PC-3 (cell line): ENCODE data around the gene APMAP. TPM values are rescaled to one million over a fixed set of nuclear protein-coding genes. Genes with fewer than 3 reads are reported as not detected.

Source experiments
- ATAC-seq: fragments of 200-7000 bp; cut with Tn5 transposase; 2 replicates; pipeline ENCODE4 v1.9.1; 2020; ENCODE audit warnings: mild to moderate bottlenecking, moderate library complexity
- BruUV-seq: library from RNA; stranded (reverse); fragments of 400-500 nt; replicated peaks from 2 replicates; lab custom pipeline; 2021; lab: Mats Ljungman, UMichigan
- CTCF ChIA-PET: fragments of 300-600 bp; sonication (Branson Sonifier 250); formaldehyde crosslinking; loops from one replicate; lab custom pipeline; 2022; ENCODE audit warnings: antibody characterized with exemption; lab: Charles Lee
- POLR2A ChIA-PET: fragments of 300-600 bp; sonication (Branson Sonifier 250); formaldehyde crosslinking; loops from one replicate; lab custom pipeline; 2022; ENCODE audit warnings: antibody characterized with exemption; ENCODE audit not compliant: unreplicated experiment; lab: Charles Lee
- DNase-seq: peaks from one replicate; pipeline ENCODE4 v3.0.0-alpha.2; 2015
- H2AFZ ChIP-seq: fragments of 300-600 bp; sonication (generic); 2 replicates; pipeline ENCODE4 v1.6.0; 2016; ENCODE audit warnings: antibody characterized with exemption, low read length
- H3F3A ChIP-seq: fragments of 300-600 bp; sonication (generic); one replicate; pipeline ENCODE4 v1.6.0; 2017; ENCODE audit warnings: antibody characterized with exemption, low read length, control low read depth, mild to moderate bottlenecking; ENCODE audit not compliant: unreplicated experiment
- H3K27ac ChIP-seq: fragments of 300-600 bp; sonication (generic); 2 replicates; pipeline ENCODE4 v1.5.1; 2016; ENCODE audit warnings: mild to moderate bottlenecking, low read length
- H3K27me3 ChIP-seq: fragments of 300-600 bp; sonication (generic); 2 replicates; pipeline ENCODE4 v1.6.1; 2016; ENCODE audit warnings: low read length, mixed read lengths
- H3K36me3 ChIP-seq: fragments of 300-600 bp; sonication (generic); 2 replicates; pipeline ENCODE4 v1.6.1; 2016; ENCODE audit warnings: low read depth, mixed run types, low read length, mixed read lengths
- H3K4me1 ChIP-seq: fragments of 300-600 bp; sonication (generic); 2 replicates; pipeline ENCODE4 v1.5.1; 2016; ENCODE audit warnings: low read length; ENCODE audit not compliant: insufficient read depth
- H3K4me2 ChIP-seq: fragments of 300-600 bp; sonication (generic); 2 replicates; pipeline ENCODE4 v1.6.0; 2016; ENCODE audit warnings: low read length
- H3K4me3 ChIP-seq: fragments of 300-600 bp; sonication (generic); 2 replicates; pipeline ENCODE4 v1.5.1; 2016; ENCODE audit warnings: mild to moderate bottlenecking, low read length, mixed read lengths
- H3K79me2 ChIP-seq: fragments of 300-600 bp; sonication (generic); 2 replicates; pipeline ENCODE4 v1.6.1; 2017; ENCODE audit warnings: low read length, mixed read lengths
- H3K9ac ChIP-seq: fragments of 300-600 bp; sonication (generic); 2 replicates; pipeline ENCODE4 v1.6.0; 2016; ENCODE audit warnings: mild to moderate bottlenecking, low read length
- H3K9me2 ChIP-seq: fragments of 300-600 bp; sonication (generic); replicated peaks from 2 replicates; pipeline ENCODE4 v1.6.1; 2016; ENCODE audit warnings: mixed run types, low read length, mixed read lengths
- H3K9me3 ChIP-seq: fragments of 300-600 bp; sonication (generic); 2 replicates; pipeline ENCODE4 v1.6.1; 2016; ENCODE audit warnings: low read length, mixed read lengths
- H4K20me1 ChIP-seq: fragments of 300-600 bp; sonication (generic); 2 replicates; pipeline ENCODE4 v1.6.1; 2016; ENCODE audit warnings: low read length, mixed read lengths
- CTCF ChIP-seq: fragments of 300-600 bp; sonication (generic); conservative IDR thresholded peaks from 2 replicates; pipeline ENCODE4 v1.5.1; 2017; ENCODE audit warnings: antibody characterized with exemption, low read depth, mild to moderate bottlenecking, low read length
- EZH2 ChIP-seq: fragments of 300-600 bp; sonication (generic); IDR thresholded peaks from one replicate; pipeline ENCODE4 v1.6.1; 2017; ENCODE audit warnings: antibody characterized with exemption, mild to moderate bottlenecking, low read length; ENCODE audit not compliant: unreplicated experiment
- EZH2phosphoT487 ChIP-seq: fragments of 300-600 bp; sonication (generic); IDR thresholded peaks from 2 replicates; pipeline ENCODE4 v1.6.1; 2018; ENCODE audit warnings: mild to moderate bottlenecking, antibody characterized with exemption, low read length, borderline replicate concordance
- intact Hi-C: fragments of 100-400 bp; cut with micrococcal nuclease; formaldehyde crosslinking; loops from 2 replicates; pipeline ENCODE4 v1.9.0; 2023
- total RNA-seq: library from RNA; depleted of rRNA; stranded (reverse); fragments of >200 nt; gene quantifications from 2 replicates; pipeline ENCODE4 v1.2.3, GENCODE V29; 2014

The APMAP gene
- total RNA-seq, 1 experiment from 2014 or later = 134 TPM

- H3K9me3 ChIP-seq = no peaks in the 10 kb centered on the region
- intact Hi-C loops = no loop called here
- no peaks in the 10 kb centered on the region for H3K9me2 ChIP-seq
- no peaks in the 10 kb centered on the region for H3K79me2 ChIP-seq
- no peaks in the 10 kb centered on the region for H3F3A ChIP-seq
- BruUV-seq = no TSS peak
- CTCF ChIA-PET = no interaction called here
- no peaks in the 10 kb centered on the region for H4K20me1 ChIP-seq
- H3K4me2 ChIP-seq = no peak overlapping the region
- no peaks in the 10 kb centered on the region for H3K27me3 ChIP-seq
- no peak overlapping the region for H3K4me3 ChIP-seq
- ATAC-seq (no peak), DNase-seq (no peak)
- no peak overlapping the region for H3K9ac ChIP-seq
- H2AFZ ChIP-seq = no peak overlapping the region
- no peaks in the 10 kb centered on the region for H3K36me3 ChIP-seq
- no peak for TF ChIP-seq EZH2phosphoT487
- TF ChIP-seq EZH2 = no peak
- TF ChIP-seq CTCF = no peak
- POLR2A ChIA-PET = no interaction called here
- H3K4me1 ChIP-seq = peaks cover 16% of the 10 kb centered on the region
- no peak overlapping the region for H3K27ac ChIP-seq
These were observed 23.4 kb upstream of the APMAP start for GRCh38 chr20:25015986-25016385.

GRCh38 chr20:25014816-25015215 lies 22.3 kb upstream of the APMAP start:
- ChIA-PET POLR2A (no interaction called here), CTCF (no interaction called here)
- DNase-seq = no peak
- Histone ChIP-seq H3K36me3 (no peaks in the 10 kb centered on the region), H3K4me2 (no peak overlapping the region), H3K4me1 (peaks cover 16% of the 10 kb centered on the region), H3K27ac (no peak overlapping the region), H2AFZ (no peak overlapping the region), H3K27me3 (no peaks in the 10 kb centered on the region), H4K20me1 (no peaks in the 10 kb centered on the region), H3K9me2 (no peaks in the 10 kb centered on the region), H3K9ac (no peak overlapping the region), H3F3A (no peaks in the 10 kb centered on the region), H3K9me3 (no peaks in the 10 kb centered on the region), H3K79me2 (no peaks in the 10 kb centered on the region), H3K4me3 (no peak overlapping the region)
- intact Hi-C loops = no loop called here
- TF ChIP-seq EZH2 (no peak), CTCF (no peak), EZH2phosphoT487 (no peak)
- no TSS peak for BruUV-seq
- no peak for ATAC-seq

DNA sequence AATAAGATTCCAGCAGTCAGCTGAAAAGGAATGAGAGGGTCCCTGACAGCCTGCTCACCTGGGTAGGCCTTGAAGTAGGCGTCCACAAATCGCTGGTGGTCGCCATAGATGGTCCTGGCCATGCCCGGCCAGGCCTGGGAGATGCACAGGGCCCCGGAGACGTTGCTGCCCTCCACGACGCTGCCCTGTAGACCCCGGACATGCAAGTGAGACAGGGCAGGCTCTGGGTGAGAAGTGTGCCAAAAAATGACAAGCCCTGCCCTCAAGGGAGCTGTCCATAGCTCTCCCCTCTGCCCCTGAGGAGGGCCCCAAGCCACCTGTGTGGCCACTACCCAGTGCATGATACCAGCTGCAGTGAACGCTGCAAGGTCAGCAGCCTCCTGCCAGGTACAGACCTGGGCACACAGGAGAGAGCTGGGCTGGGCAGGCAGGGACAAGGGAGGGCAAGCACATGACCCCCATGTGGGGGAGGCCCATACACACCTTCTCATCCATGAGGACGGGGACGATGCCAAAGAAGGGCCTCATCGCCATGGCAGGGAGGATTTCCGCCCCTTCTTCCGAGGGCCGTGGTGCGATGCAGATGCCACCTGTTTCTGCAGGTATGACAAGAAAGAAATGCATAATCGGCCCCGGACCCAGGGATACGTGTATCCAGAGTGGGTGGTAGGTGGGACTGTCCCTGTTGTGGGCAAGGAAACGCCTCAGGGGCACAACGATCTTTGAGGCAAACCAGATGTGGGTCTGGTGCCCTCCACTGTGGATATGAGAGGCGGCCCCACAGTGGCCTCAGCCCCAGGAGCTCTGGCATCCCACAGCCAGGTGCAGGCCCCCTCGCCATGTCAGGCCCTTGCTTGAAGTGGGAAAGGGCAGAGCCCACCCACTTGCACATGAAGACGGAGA lies 21.2 kb upstream of the APMAP start:
- Histone ChIP-seq H3K4me1 (peaks cover 16% of the 10 kb centered on the region), H3K4me2 (no peak overlapping the region), H3K27me3 (no peaks in the 10 kb centered on the region), H4K20me1 (no peaks in the 10 kb centered on the region), H3K4me3 (no peak overlapping the region), H3K9me2 (no peaks in the 10 kb centered on the region), H3K9me3 (no peaks in the 10 kb centered on the region), H3K9ac (no peak overlapping the region), H3K79me2 (no peaks in the 10 kb centered on the region), H3K27ac (no peak overlapping the region), H3F3A (no peaks in the 10 kb centered on the region), H2AFZ (no peak overlapping the region), H3K36me3 (no peaks in the 10 kb centered on the region)
- BruUV-seq = no TSS peak
- TF ChIP-seq EZH2 (no peak), EZH2phosphoT487 (no peak), CTCF (no peak)
- DNase-seq = no peak
- ChIA-PET POLR2A (no interaction called here), CTCF (no interaction called here)
- no peak for ATAC-seq
- intact Hi-C loops = no loop called here
